H1 (cell line): ENCODE measurements around the gene YTHDF2. TPM values are rescaled to one million over a fixed set of nuclear protein-coding genes. Genes with fewer than 3 reads are reported as not detected.

Experiments
- CEBPB ChIP-seq: IDR thresholded peaks from 2 replicates; pipeline ENCODE4 v1.6.1; 2012; ENCODE audit warnings: low read depth, low read length
- CTBP2 ChIP-seq: IDR thresholded peaks from 2 replicates; pipeline ENCODE4 v1.7.0; 2011; ENCODE audit warnings: borderline replicate concordance, mild to moderate bottlenecking, moderate library complexity, mixed read lengths, low read length; ENCODE audit not compliant: insufficient read depth, insufficient read length
- FOSL1 ChIP-seq: IDR thresholded peaks from 2 replicates; pipeline ENCODE4 v1.6.1; 2011; ENCODE audit warnings: mild to moderate bottlenecking, low read depth, low read length, moderate library complexity; ENCODE audit not compliant: insufficient read depth
- GTF2F1 ChIP-seq: IDR thresholded peaks from 2 replicates; pipeline ENCODE4 v1.6.1; 2012; ENCODE audit warnings: low read depth, low read length, improper control_type of control experiment, borderline replicate concordance
- HDAC2 ChIP-seq, 2 experiments: fragments of 300-600 bp in 1 of 2; sonication (generic) in 1 of 2; IDR thresholded peaks; 2 replicates each; pipeline ENCODE4 v1.6.1; 2011 to 2012; ENCODE audit warnings: low read depth in 2 of 2, low read length in 2 of 2, mild to moderate bottlenecking in 2 of 2, moderate library complexity in 2 of 2, borderline replicate concordance in 1 of 2, inconsistent platforms in 1 of 2
- HDAC6 ChIP-seq: IDR thresholded peaks from one replicate; pipeline ENCODE4 v1.7.1; 2012; ENCODE audit warnings: low read depth, mild to moderate bottlenecking, inconsistent platforms, low read length, moderate library complexity
- KDM5A ChIP-seq: fragments of 200-600 bp; IDR thresholded peaks from 2 replicates; pipeline ENCODE4 v1.7.1; 2012; ENCODE audit warnings: mild to moderate bottlenecking, low read length, inconsistent platforms, mixed read lengths
- POLR2AphosphoS5 ChIP-seq: IDR thresholded peaks from 2 replicates; pipeline ENCODE4 v1.6.1; 2011; ENCODE audit warnings: low read depth, low read length
- POU5F1 ChIP-seq: IDR thresholded peaks from 2 replicates; pipeline ENCODE4 v1.6.1; 2011; ENCODE audit warnings: low read depth, mild to moderate bottlenecking, low read length, moderate library complexity
- SUZ12 ChIP-seq: fragments of 200-600 bp; sonication (generic); IDR thresholded peaks from 2 replicates; pipeline ENCODE4 v1.6.1; 2012; ENCODE audit warnings: mild to moderate bottlenecking, inconsistent platforms, low read length, moderate library complexity, mixed read lengths
- TAF7 ChIP-seq: optimal IDR thresholded peaks from 2 replicates; pipeline ENCODE3; 2011; ENCODE audit warnings: low read depth, mild to moderate bottlenecking, inconsistent platforms, low read length, moderate library complexity, borderline replicate concordance
- polyA plus RNA-seq, 7 experiments: library from polyadenylated mRNA; depleted of rRNA in 3 of 7; stranded (reverse) in 5 of 7; unstranded in 2 of 7; fragments of >200 nt in 5 of 7; fragments of 200-250 nt in 2 of 7; gene quantifications; 1 replicate in 5 of 7; 2 replicates in 1 of 7; 4 replicates in 1 of 7; pipeline versions ENCODE4 v1.2.1 to v1.2.3, GENCODE V29; 2011 to 2013; ENCODE audit warnings: missing spikeins in 2 of 7, mixed read lengths in 2 of 7
- total RNA-seq: library from RNA; stranded (reverse); fragmentation: NEBNext Ultra II Directional; extraction: Animal tissue kit (Norgen Biotek cat#: 25700); gene quantifications from 2 replicates; pipeline ENCODE4 v1.2.1, GENCODE V29; 2021
- TF ChIP-seq, protein P1 (sequence below): fragments of 300-600 bp; sonication (generic); IDR thresholded peaks from 2 replicates; pipeline ENCODE4 v1.7.1; 2012; ENCODE audit warnings: low read length, moderate library complexity, mild to moderate bottlenecking, inconsistent platforms; ENCODE audit not compliant: insufficient replicate concordance

Gene YTHDF2
- total and polyA plus RNA-seq, 2 of the 8 experiments (the other 6 are each of a cell fraction or from before 2014, with no cell fraction given): 128 to 164 TPM

DNA sequence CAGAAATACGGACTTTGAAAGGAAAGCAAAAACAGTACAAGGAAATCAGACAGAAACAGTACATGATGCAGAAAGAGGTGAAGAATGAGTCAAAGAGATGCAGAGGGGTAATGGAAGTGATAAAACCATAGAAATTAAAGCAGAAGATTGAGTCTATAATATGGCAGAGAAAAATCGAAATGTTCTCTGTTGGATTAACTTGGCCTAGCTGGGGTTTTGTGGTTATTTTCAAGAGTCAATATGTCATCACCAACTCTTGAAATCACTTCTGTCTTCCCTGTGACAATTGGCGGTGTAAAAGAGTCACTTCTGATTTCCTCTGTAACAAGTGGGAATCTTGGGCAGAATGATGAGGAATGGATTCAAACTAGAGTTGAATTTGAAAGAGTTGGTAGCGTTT, 7.4 kb downstream of the YTHDF2 start (continued):
- TF ChIP-seq, protein P1, sequence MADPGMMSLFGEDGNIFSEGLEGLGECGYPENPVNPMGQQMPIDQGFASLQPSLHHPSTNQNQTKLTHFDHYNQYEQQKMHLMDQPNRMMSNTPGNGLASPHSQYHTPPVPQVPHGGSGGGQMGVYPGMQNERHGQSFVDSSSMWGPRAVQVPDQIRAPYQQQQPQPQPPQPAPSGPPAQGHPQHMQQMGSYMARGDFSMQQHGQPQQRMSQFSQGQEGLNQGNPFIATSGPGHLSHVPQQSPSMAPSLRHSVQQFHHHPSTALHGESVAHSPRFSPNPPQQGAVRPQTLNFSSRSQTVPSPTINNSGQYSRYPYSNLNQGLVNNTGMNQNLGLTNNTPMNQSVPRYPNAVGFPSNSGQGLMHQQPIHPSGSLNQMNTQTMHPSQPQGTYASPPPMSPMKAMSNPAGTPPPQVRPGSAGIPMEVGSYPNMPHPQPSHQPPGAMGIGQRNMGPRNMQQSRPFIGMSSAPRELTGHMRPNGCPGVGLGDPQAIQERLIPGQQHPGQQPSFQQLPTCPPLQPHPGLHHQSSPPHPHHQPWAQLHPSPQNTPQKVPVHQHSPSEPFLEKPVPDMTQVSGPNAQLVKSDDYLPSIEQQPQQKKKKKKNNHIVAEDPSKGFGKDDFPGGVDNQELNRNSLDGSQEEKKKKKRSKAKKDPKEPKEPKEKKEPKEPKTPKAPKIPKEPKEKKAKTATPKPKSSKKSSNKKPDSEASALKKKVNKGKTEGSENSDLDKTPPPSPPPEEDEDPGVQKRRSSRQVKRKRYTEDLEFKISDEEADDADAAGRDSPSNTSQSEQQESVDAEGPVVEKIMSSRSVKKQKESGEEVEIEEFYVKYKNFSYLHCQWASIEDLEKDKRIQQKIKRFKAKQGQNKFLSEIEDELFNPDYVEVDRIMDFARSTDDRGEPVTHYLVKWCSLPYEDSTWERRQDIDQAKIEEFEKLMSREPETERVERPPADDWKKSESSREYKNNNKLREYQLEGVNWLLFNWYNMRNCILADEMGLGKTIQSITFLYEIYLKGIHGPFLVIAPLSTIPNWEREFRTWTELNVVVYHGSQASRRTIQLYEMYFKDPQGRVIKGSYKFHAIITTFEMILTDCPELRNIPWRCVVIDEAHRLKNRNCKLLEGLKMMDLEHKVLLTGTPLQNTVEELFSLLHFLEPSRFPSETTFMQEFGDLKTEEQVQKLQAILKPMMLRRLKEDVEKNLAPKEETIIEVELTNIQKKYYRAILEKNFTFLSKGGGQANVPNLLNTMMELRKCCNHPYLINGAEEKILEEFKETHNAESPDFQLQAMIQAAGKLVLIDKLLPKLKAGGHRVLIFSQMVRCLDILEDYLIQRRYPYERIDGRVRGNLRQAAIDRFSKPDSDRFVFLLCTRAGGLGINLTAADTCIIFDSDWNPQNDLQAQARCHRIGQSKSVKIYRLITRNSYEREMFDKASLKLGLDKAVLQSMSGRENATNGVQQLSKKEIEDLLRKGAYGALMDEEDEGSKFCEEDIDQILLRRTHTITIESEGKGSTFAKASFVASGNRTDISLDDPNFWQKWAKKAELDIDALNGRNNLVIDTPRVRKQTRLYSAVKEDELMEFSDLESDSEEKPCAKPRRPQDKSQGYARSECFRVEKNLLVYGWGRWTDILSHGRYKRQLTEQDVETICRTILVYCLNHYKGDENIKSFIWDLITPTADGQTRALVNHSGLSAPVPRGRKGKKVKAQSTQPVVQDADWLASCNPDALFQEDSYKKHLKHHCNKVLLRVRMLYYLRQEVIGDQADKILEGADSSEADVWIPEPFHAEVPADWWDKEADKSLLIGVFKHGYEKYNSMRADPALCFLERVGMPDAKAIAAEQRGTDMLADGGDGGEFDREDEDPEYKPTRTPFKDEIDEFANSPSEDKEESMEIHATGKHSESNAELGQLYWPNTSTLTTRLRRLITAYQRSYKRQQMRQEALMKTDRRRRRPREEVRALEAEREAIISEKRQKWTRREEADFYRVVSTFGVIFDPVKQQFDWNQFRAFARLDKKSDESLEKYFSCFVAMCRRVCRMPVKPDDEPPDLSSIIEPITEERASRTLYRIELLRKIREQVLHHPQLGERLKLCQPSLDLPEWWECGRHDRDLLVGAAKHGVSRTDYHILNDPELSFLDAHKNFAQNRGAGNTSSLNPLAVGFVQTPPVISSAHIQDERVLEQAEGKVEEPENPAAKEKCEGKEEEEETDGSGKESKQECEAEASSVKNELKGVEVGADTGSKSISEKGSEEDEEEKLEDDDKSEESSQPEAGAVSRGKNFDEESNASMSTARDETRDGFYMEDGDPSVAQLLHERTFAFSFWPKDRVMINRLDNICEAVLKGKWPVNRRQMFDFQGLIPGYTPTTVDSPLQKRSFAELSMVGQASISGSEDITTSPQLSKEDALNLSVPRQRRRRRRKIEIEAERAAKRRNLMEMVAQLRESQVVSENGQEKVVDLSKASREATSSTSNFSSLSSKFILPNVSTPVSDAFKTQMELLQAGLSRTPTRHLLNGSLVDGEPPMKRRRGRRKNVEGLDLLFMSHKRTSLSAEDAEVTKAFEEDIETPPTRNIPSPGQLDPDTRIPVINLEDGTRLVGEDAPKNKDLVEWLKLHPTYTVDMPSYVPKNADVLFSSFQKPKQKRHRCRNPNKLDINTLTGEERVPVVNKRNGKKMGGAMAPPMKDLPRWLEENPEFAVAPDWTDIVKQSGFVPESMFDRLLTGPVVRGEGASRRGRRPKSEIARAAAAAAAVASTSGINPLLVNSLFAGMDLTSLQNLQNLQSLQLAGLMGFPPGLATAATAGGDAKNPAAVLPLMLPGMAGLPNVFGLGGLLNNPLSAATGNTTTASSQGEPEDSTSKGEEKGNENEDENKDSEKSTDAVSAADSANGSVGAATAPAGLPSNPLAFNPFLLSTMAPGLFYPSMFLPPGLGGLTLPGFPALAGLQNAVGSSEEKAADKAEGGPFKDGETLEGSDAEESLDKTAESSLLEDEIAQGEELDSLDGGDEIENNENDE: no peak
- no peak for TF ChIP-seq CTBP2
- no peak for TF ChIP-seq FOSL1
- no peak for TF ChIP-seq GTF2F1
- no peak for TF ChIP-seq POU5F1
- TF ChIP-seq HDAC2 (IDR thresholded peaks at IDR 0.05; ENCODE audit: borderline replicate concordance in 1 of 2, low read depth in 2 of 2, low read length in 2 of 2): no peak
- no peak for TF ChIP-seq HDAC6
- TF ChIP-seq SUZ12: no peak
- TF ChIP-seq POLR2AphosphoS5: no peak
- TF ChIP-seq TAF7: no peak
- TF ChIP-seq CEBPB: no peak
- no peak for TF ChIP-seq KDM5A
